Karpas-422 (cell line): ENCODE data around the gene NCR1. TPM values are rescaled to one million over a fixed set of nuclear protein-coding genes. Genes with fewer than 3 reads are reported as not detected.

Experiments
- small RNA-seq: library from RNA; depleted of rRNA; stranded (forward); fragments of <200 nt; gene quantifications from one replicate; pipeline ENCODE3, GENCODE V24; 2014
- total RNA-seq: library from RNA; depleted of rRNA; stranded (reverse); fragments of >200 nt; shearing (Covaris generic); gene quantifications from 2 replicates; pipeline ENCODE4 v1.2.3, GENCODE V29; 2014; ENCODE audit warnings: low replicate concordance; rRNA removed

Gene NCR1
- total RNA-seq, 1 experiment from 2014 or later = not detected

Small RNA genes within 50 kb of the gene (small RNA-seq; reads per million reads assigned to genes)
- not detected for gene AC011476.8
- 0.43 reads per million, percentile 6 among the genes with 10 or more reads in this experiment for gene RNU6-222P

Other genes with a start within 250 kb of the NCR1 start
- gene LILRB4, start 243.2 kb upstream of the NCR1 start, total RNA-seq = not detected in 2 replicates
- not detected in 2 replicates for gene KIR3DL3, start 181.7 kb upstream of the NCR1 start, total RNA-seq
- gene KIR2DL3, start 167.6 kb upstream of the NCR1 start, total RNA-seq = not detected in 2 replicates
- not detected in 2 replicates for gene KIR2DL1, start 136.4 kb upstream of the NCR1 start, total RNA-seq
- gene KIR2DL4, start 102.5 kb upstream of the NCR1 start, total RNA-seq = not detected in 2 replicates
- not detected in 2 replicates for gene KIR3DL1, start 89.7 kb upstream of the NCR1 start, total RNA-seq
- not detected in 2 replicates for gene KIR2DS4, start 73.5 kb upstream of the NCR1 start, total RNA-seq
- gene KIR3DL2, start 55.7 kb upstream of the NCR1 start, total RNA-seq = not detected in 2 replicates
- gene FCAR, start 31.9 kb upstream of the NCR1 start, total RNA-seq = not detected in 2 replicates
- 0.11 and 0.18 TPM in 2 replicates for gene NLRP7, start 41.4 kb downstream of the NCR1 start, total RNA-seq
- 28.2 and 35.0 TPM in 2 replicates for gene NLRP2, start 60.2 kb downstream of the NCR1 start, total RNA-seq
- 0.26 TPM in 1 of 2 replicates, not detected in the other for gene GP6, start 132.1 kb downstream of the NCR1 start, total RNA-seq
- 16.4 and 23.8 TPM in 2 replicates for gene RDH13, start 157.0 kb downstream of the NCR1 start, total RNA-seq
- not detected in 2 replicates for gene EPS8L1, start 169.7 kb downstream of the NCR1 start, total RNA-seq
- 81.8 and 267 TPM in 2 replicates for gene PPP1R12C, start 211.5 kb downstream of the NCR1 start, total RNA-seq
- 10.4 and 39.0 TPM in 2 replicates for gene TNNT1, start 243.1 kb downstream of the NCR1 start, total RNA-seq